Hepatocyte (in vitro differentiated cells): Measurements from ENCODE around the gene DIS3L2. TPM values are rescaled to one million over a fixed set of nuclear protein-coding genes. Genes with fewer than 3 reads are reported as not detected.

ENCODE experiments used
- DNase-seq: peaks from one replicate; pipeline ENCODE4 v3.0.0-alpha.2; 2016; ENCODE audit warnings: low spot score
- H2AFZ ChIP-seq: fragments of 200-600 bp; sonication (generic); 2 replicates; pipeline ENCODE4 v1.6.0; 2016; ENCODE audit warnings: antibody characterized with exemption, mild to moderate bottlenecking
- H3K27ac ChIP-seq: fragments of 200-600 bp; sonication (generic); 2 replicates; pipeline ENCODE4 v1.5.1; 2016; ENCODE audit warnings: mild to moderate bottlenecking
- H3K27me3 ChIP-seq: fragments of 200-600 bp; sonication (generic); 2 replicates; pipeline ENCODE4 v1.6.1; 2016
- H3K36me3 ChIP-seq: fragments of 200-600 bp; sonication (generic); replicated peaks from 2 replicates; pipeline ENCODE4 v1.5.1; 2016; ENCODE audit warnings: low read depth; ENCODE audit not compliant: insufficient read depth
- H3K4me1 ChIP-seq: fragments of 200-600 bp; sonication (generic); 2 replicates; pipeline ENCODE4 v1.5.1; 2016; ENCODE audit warnings: mild to moderate bottlenecking, moderate library complexity; ENCODE audit not compliant: insufficient read depth
- H3K4me2 ChIP-seq: fragments of 200-600 bp; sonication (generic); 2 replicates; pipeline ENCODE4 v1.6.0; 2016
- H3K4me3 ChIP-seq: fragments of 200-600 bp; sonication (generic); 2 replicates; pipeline ENCODE4 v1.5.1; 2016; ENCODE audit warnings: mild to moderate bottlenecking
- H3K79me2 ChIP-seq: fragments of 200-600 bp; sonication (generic); 2 replicates; pipeline ENCODE4 v1.6.0; 2017; ENCODE audit warnings: mild to moderate bottlenecking
- H3K9me2 ChIP-seq: fragments of 200-600 bp; sonication (generic); replicated peaks from 2 replicates; pipeline ENCODE4 v1.6.0; 2017; ENCODE audit warnings: mild to moderate bottlenecking; ENCODE audit not compliant: insufficient read depth
- H3K9me3 ChIP-seq: fragments of 200-600 bp; sonication (generic); 2 replicates; pipeline ENCODE4 v1.5.1; 2016; ENCODE audit warnings: low read depth, mild to moderate bottlenecking
- H4K20me1 ChIP-seq: fragments of 200-600 bp; sonication (generic); 2 replicates; pipeline ENCODE4 v1.6.0; 2016; ENCODE audit warnings: mild to moderate bottlenecking; ENCODE audit not compliant: insufficient read depth, poor library complexity, severe bottlenecking
- EZH2 ChIP-seq: fragments of 200-600 bp; sonication (generic); IDR thresholded peaks from 2 replicates; pipeline ENCODE4 v1.6.1; 2016; ENCODE audit warnings: antibody characterized with exemption, mild to moderate bottlenecking, borderline replicate concordance
- EZH2phosphoT487 ChIP-seq: fragments of 200-600 bp; sonication (generic); IDR thresholded peaks from one replicate; pipeline ENCODE4 v1.6.1; 2018; ENCODE audit warnings: antibody characterized with exemption, mild to moderate bottlenecking, low read depth, moderate library complexity; ENCODE audit not compliant: unreplicated experiment, severe bottlenecking
- WGBS: methylation state at CpG from one replicate; pipeline ENCODE4 v1.1.6; 2016; ENCODE audit warnings: low lambda C conversion rate; ENCODE audit errors: missing lambda C conversion rate; 5-methylcytosine and 5-hydroxymethylcytosine counted together
- polyA plus RNA-seq: library from polyadenylated mRNA; unstranded; fragments of >200 nt; fragmentation: Nextera tagmentation; extraction: Ambion mirVana; gene quantifications from 2 replicates; pipeline ENCODE4 v1.2.1, GENCODE V29; 2016
- total RNA-seq: library from RNA; depleted of rRNA; stranded (reverse); fragments of >200 nt; gene quantifications from 2 replicates; pipeline ENCODE4 v1.2.3, GENCODE V29; 2014
- TF ChIP-seq, protein P1 (sequence below): fragments of 200-600 bp; sonication (generic); IDR thresholded peaks from 2 replicates; pipeline ENCODE4 v1.5.1; 2016; ENCODE audit warnings: antibody characterized with exemption, mild to moderate bottlenecking; ENCODE audit not compliant: poor library complexity

The DIS3L2 gene
- total and polyA plus RNA-seq, 2 experiments from 2014 or later: 19.5 to 20.0 TPM

DNA sequence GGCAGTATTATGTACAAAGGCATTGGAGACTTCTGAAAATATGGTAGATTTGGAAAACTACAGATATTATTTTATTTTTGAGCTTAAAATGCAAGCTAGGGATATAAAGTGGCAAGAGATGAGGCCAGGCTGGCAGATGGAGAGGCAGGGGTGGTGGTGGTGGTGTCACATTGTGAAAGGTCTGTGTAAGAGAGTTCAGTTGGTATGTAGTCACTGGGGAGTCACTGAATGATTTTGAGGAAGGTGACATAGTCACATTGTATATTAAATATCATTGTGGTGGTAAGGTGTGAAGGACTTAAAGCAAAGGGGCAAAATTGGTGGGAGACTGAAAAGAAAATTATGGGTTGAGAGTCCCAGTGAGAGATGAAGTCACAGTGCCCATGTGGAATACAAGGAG is 82.5 kb downstream of the DIS3L2 start:
- no peak for DNase-seq
- no peak overlapping the region for H2AFZ ChIP-seq

DNA sequence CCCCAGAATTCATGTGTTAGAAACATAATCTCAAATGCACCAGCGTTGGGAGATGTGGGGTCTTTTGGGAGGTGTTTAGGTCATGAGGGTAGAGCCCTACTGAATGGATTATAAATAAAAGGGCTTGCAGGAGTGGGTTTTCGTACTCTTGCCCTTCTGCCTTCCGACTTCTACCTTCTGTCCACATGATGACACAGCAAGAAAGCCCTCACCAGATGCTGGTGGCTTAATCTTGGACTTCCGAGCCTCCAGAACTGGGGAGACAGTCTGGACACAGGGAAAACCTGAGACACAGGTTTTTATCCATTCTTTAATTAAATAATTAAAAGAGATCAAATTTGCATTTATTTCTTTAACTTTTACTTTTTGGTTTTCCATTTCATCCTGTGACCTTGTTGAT is 87.8 kb downstream of the DIS3L2 start:
- H3K4me2 ChIP-seq: no peak overlapping the region
- no peak overlapping the region for H2AFZ ChIP-seq
- DNase-seq: no peak
- H3K4me1 ChIP-seq: no peaks in the 10 kb centered on the region
- no peaks in the 10 kb centered on the region for H3K36me3 ChIP-seq
- H3K9me2 ChIP-seq: no peaks in the 10 kb centered on the region
- no peaks in the 10 kb centered on the region for H3K27me3 ChIP-seq
- no peak for TF ChIP-seq EZH2phosphoT487
- TF ChIP-seq EZH2: no peak
- TF ChIP-seq, protein P1, sequence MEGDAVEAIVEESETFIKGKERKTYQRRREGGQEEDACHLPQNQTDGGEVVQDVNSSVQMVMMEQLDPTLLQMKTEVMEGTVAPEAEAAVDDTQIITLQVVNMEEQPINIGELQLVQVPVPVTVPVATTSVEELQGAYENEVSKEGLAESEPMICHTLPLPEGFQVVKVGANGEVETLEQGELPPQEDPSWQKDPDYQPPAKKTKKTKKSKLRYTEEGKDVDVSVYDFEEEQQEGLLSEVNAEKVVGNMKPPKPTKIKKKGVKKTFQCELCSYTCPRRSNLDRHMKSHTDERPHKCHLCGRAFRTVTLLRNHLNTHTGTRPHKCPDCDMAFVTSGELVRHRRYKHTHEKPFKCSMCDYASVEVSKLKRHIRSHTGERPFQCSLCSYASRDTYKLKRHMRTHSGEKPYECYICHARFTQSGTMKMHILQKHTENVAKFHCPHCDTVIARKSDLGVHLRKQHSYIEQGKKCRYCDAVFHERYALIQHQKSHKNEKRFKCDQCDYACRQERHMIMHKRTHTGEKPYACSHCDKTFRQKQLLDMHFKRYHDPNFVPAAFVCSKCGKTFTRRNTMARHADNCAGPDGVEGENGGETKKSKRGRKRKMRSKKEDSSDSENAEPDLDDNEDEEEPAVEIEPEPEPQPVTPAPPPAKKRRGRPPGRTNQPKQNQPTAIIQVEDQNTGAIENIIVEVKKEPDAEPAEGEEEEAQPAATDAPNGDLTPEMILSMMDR: no peak
- no peak overlapping the region for H3K27ac ChIP-seq
- H3K9me3 ChIP-seq: no peaks in the 10 kb centered on the region
- H4K20me1 ChIP-seq: peaks cover 3% of the 10 kb centered on the region
- no peaks in the 10 kb centered on the region for H3K79me2 ChIP-seq
- no peak overlapping the region for H3K4me3 ChIP-seq
- WGBS: 94% methylated on average over 4 of the region's 4 CpGs

More for the DNA sequence above, 82.5 kb downstream of the DIS3L2 start:
- no peaks in the 10 kb centered on the region for H4K20me1 ChIP-seq
- H3K4me1 ChIP-seq: no peaks in the 10 kb centered on the region
- no peak overlapping the region for H3K4me3 ChIP-seq
- H3K36me3 ChIP-seq: no peaks in the 10 kb centered on the region
- no peak overlapping the region for H3K4me2 ChIP-seq
- no peaks in the 10 kb centered on the region for H3K9me2 ChIP-seq
- no peak overlapping the region for H3K27ac ChIP-seq
- no peaks in the 10 kb centered on the region for H3K9me3 ChIP-seq
- H3K79me2 ChIP-seq: no peaks in the 10 kb centered on the region
- TF ChIP-seq, protein P1: no peak
- TF ChIP-seq EZH2 (no peak), EZH2phosphoT487 (no peak)
- H3K27me3 ChIP-seq: no peaks in the 10 kb centered on the region

DNA sequence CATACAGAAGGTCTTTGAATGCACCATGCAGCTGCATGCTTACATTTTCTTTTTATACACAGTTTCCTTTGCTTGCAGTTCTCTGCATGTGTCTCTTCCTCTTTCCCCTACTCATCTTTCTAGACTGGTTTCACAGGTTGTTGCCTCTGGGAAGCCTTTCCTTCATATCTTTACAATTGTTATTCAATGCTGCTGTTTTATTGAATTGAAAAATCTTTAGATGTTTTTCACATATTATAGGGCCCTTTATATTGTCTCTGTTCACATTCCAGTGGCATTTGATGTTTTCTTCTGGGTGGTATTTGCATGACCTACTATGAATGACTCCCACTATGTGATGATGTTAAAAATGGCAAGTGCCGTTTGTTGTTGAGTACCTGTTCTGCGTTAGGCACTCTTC is 91.1 kb downstream of the DIS3L2 start:
- DNase-seq: no peak
- TF ChIP-seq EZH2phosphoT487 (no peak), EZH2 (no peak)
- TF ChIP-seq, protein P1: no peak
- Histone ChIP-seq H3K9me3 (no peaks in the 10 kb centered on the region), H3K4me2 (no peak overlapping the region), H3K79me2 (no peaks in the 10 kb centered on the region), H3K27ac (no peak overlapping the region), H3K4me1 (no peaks in the 10 kb centered on the region), H3K36me3 (no peaks in the 10 kb centered on the region), H2AFZ (no peak overlapping the region), H4K20me1 (peaks cover 3% of the 10 kb centered on the region), H3K4me3 (no peak overlapping the region), H3K27me3 (no peaks in the 10 kb centered on the region), H3K9me2 (no peaks in the 10 kb centered on the region)
- WGBS: 78% methylated on average over 2 of the region's 2 CpGs

DNA sequence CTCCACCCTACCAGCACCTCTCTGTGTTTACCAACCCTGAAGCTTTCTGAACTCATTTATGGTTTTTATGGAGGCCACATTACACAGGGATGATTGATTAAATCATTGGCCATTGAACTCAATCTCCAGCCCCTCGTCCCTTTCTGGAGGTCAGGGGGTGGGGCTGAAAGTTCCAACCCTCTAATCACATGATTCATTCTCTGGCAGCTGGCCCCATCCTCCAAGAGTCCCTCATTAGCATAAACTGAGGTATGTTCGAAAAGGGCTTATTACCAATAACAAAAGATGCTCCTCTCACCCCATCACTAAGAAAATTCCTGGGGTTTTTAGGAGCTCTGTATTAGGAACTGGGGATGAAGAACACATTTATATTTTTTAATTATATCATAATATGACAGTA is 92.3 kb downstream of the DIS3L2 start:
- 80% methylated on average over 2 of the region's 2 CpGs for WGBS
- Histone ChIP-seq H3K36me3 (no peaks in the 10 kb centered on the region), H3K4me1 (no peaks in the 10 kb centered on the region), H3K4me3 (no peak overlapping the region), H3K9me2 (no peaks in the 10 kb centered on the region), H3K9me3 (no peaks in the 10 kb centered on the region), H3K27ac (no peak overlapping the region), H4K20me1 (peaks cover 3% of the 10 kb centered on the region), H3K4me2 (no peak overlapping the region), H2AFZ (no peak overlapping the region), H3K27me3 (no peaks in the 10 kb centered on the region), H3K79me2 (no peaks in the 10 kb centered on the region)
- no peak for DNase-seq
- TF ChIP-seq, protein P1: no peak
- TF ChIP-seq EZH2phosphoT487 (no peak), EZH2 (no peak)
